Stimulated activated CD8-positive, alpha-beta memory T cell treated with anti-CD3 and anti-CD28 coated beads, Interleukin-12 subunit alpha, Interleukin-12 subunit beta, amount 100 ng/mL, for 1 hour (primary cell): ENCODE results near the gene ENGASE.

Experiments used
- DNase-seq: peaks from one replicate; pipeline ENCODE4 v3.0.0-alpha.2; 2020; ENCODE audit warnings: low read depth

The ENGASE gene

GRCh38 chr17:79116575-79117368 is 42.1 kb downstream of the ENGASE start:
- DNase-seq: no peak

- DNase-seq: no peak
Observed at GRCh38 chr17:79117905-79118487, 43.4 kb downstream of the ENGASE start.

- DNase-seq: no peak
Observed at GRCh38 chr17:79118924-79119323, 44.3 kb downstream of the ENGASE start.

- DNase-seq: no peak
Observed at GRCh38 chr17:79120259-79120658, 45.6 kb downstream of the ENGASE start.

GRCh38 chr17:79123988-79124387 is 49.4 kb downstream of the ENGASE start:
- no peak for DNase-seq

GRCh38 chr17:79124513-79125209 is 50.0 kb downstream of the ENGASE start:
- no peak for DNase-seq

GRCh38 chr17:79125503-79125902 is 50.9 kb downstream of the ENGASE start:
- DNase-seq: no peak

GRCh38 chr17:79126139-79126538 is 51.5 kb downstream of the ENGASE start:
- no peak for DNase-seq

- no peak for DNase-seq
Observed at GRCh38 chr17:79127534-79128135, 53.0 kb downstream of the ENGASE start.

- no peak for DNase-seq
Observed at GRCh38 chr17:79129523-79129922, 54.9 kb downstream of the ENGASE start.

GRCh38 chr17:79130536-79131273 is 56.1 kb downstream of the ENGASE start:
- no peak for DNase-seq

- DNase-seq: no peak
Observed at GRCh38 chr17:79131274-79131635, 56.6 kb downstream of the ENGASE start.

- no peak for DNase-seq
Observed at GRCh38 chr17:79131701-79132100, 57.1 kb downstream of the ENGASE start.

GRCh38 chr17:79132271-79133064 is 57.8 kb downstream of the ENGASE start:
- DNase-seq: no peak

- no peak for DNase-seq
Observed at GRCh38 chr17:79133214-79133613, 58.6 kb downstream of the ENGASE start.

GRCh38 chr17:79133985-79134384 is 59.4 kb downstream of the ENGASE start:
- no peak for DNase-seq

GRCh38 chr17:79135011-79135410 is 60.4 kb downstream of the ENGASE start:
- DNase-seq: no peak

GRCh38 chr17:79135628-79136405 is 61.2 kb downstream of the ENGASE start:
- DNase-seq: no peak
